ENCODE measurements around the gene WSB2.

WSB2 gene

GRCh38 chr12:118034429-118035189, 26.4 kb downstream of the WSB2 start:
- no peak overlapping the region for H3K27ac ChIP-seq (replicated peaks; ENCODE audit: low read length)
- no peak overlapping the region for H3K4me2 ChIP-seq (ENCODE audit: insufficient read depth, low read length, poor library complexity, severe bottlenecking)
- H2BK120ac ChIP-seq (ENCODE audit: low read depth, low read length), result no peak overlapping the region
- H3K36me3 ChIP-seq (replicated peaks in 1 of 2; ENCODE audit: control insufficient read depth in 2 of 2, insufficient read depth in 2 of 2, low read length in 2 of 2), result peaks cover 36 to 100% of the 10 kb centered on the region in 2 donors
- H3K9ac ChIP-seq (ENCODE audit: low read depth, low read length, poor library complexity), result no peak overlapping the region
- no peak overlapping the region for H3K14ac ChIP-seq (ENCODE audit: low read length)
- no peak overlapping the region for H3K18ac ChIP-seq (ENCODE audit: low read length)
- no peaks in the 10 kb centered on the region for H3K79me1 ChIP-seq (ENCODE audit: low read depth, low read length)
- no peaks in the 10 kb centered on the region for H3K9me3 ChIP-seq (replicated peaks in 1 of 2; ENCODE audit: control insufficient read depth in 2 of 2, insufficient read depth in 1 of 2, low read depth in 1 of 2, low read length in 2 of 2)
- H2AFZ ChIP-seq (ENCODE audit: low read length), result no peak overlapping the region
- H2BK12ac ChIP-seq (ENCODE audit: low read length), result no peak overlapping the region
- H4K8ac ChIP-seq (ENCODE audit: low read depth, low read length), result no peak overlapping the region
- no peak overlapping the region for H2BK5ac ChIP-seq (ENCODE audit: low read length)
- no CpG with 5 or more reads among the region's 5 CpGs for WGBS, 2 donors (ENCODE audit: extremely low coverage in 2 of 2, insufficient read length in 2 of 2, insufficient replicate concordance in 1 of 2)
- no peaks in the 10 kb centered on the region for H3K4me1 ChIP-seq (ENCODE audit: control insufficient read depth in 2 of 2, insufficient read depth in 1 of 2, low read depth in 1 of 2, low read length in 2 of 2)
- H3K4ac ChIP-seq (ENCODE audit: low read length), result no peak overlapping the region
- no peak overlapping the region for H2BK15ac ChIP-seq (ENCODE audit: low read length)
- H3K4me3 ChIP-seq (ENCODE audit: low read length in 2 of 2), result no peak overlapping the region
- H4K91ac ChIP-seq (ENCODE audit: low read depth, low read length, poor library complexity), result no peak overlapping the region
- H3K27me3 ChIP-seq (ENCODE audit: control insufficient read depth in 3 of 3, insufficient read depth in 3 of 3, low read depth in 1 of 3, low read length in 3 of 3), result no peaks in the 10 kb centered on the region
- no peak overlapping the region for H2AK5ac ChIP-seq (ENCODE audit: low read depth, low read length)
- DNase-seq (ENCODE audit: low spot score), result no peak
- H3K23ac ChIP-seq (ENCODE audit: low read depth, low read length, poor library complexity), result no peak overlapping the region

- H2BK12ac ChIP-seq (ENCODE audit: low read length), result no peak overlapping the region
- H3K18ac ChIP-seq (ENCODE audit: low read length), result no peak overlapping the region
- no peak for DNase-seq (ENCODE audit: low spot score)
- no peak overlapping the region for H2AFZ ChIP-seq (ENCODE audit: low read length)
- no peak overlapping the region for H3K4me3 ChIP-seq (ENCODE audit: low read length in 2 of 2)
- no peaks in the 10 kb centered on the region for H3K4me1 ChIP-seq (ENCODE audit: control insufficient read depth in 2 of 2, insufficient read depth in 1 of 2, low read depth in 1 of 2, low read length in 2 of 2)
- no peak overlapping the region for H3K4me2 ChIP-seq (ENCODE audit: insufficient read depth, low read length, poor library complexity, severe bottlenecking)
- H3K23ac ChIP-seq (ENCODE audit: low read depth, low read length, poor library complexity), result no peak overlapping the region
- no peak overlapping the region for H2BK15ac ChIP-seq (ENCODE audit: low read length)
- H3K9ac ChIP-seq (ENCODE audit: low read depth, low read length, poor library complexity), result no peak overlapping the region
- H3K27me3 ChIP-seq (ENCODE audit: control insufficient read depth in 3 of 3, insufficient read depth in 3 of 3, low read depth in 1 of 3, low read length in 3 of 3), result no peaks in the 10 kb centered on the region
- H3K27ac ChIP-seq (replicated peaks; ENCODE audit: low read length), result no peak overlapping the region
- H2AK5ac ChIP-seq (ENCODE audit: low read depth, low read length), result no peak overlapping the region
- H3K14ac ChIP-seq (ENCODE audit: low read length), result no peak overlapping the region
- H2BK5ac ChIP-seq (ENCODE audit: low read length), result no peak overlapping the region
- no peak overlapping the region for H4K91ac ChIP-seq (ENCODE audit: low read depth, low read length, poor library complexity)
- no peaks in the 10 kb centered on the region for H3K79me1 ChIP-seq (ENCODE audit: low read depth, low read length)
- WGBS, 2 donors (ENCODE audit: extremely low coverage in 2 of 2, insufficient read length in 2 of 2, insufficient replicate concordance in 1 of 2), result no CpG with 5 or more reads among the region's 5 CpGs
- peaks cover 34 to 100% of the 10 kb centered on the region in 2 donors for H3K36me3 ChIP-seq (replicated peaks in 1 of 2; ENCODE audit: control insufficient read depth in 2 of 2, insufficient read depth in 2 of 2, low read length in 2 of 2)
- H3K9me3 ChIP-seq (replicated peaks in 1 of 2; ENCODE audit: control insufficient read depth in 2 of 2, insufficient read depth in 1 of 2, low read depth in 1 of 2, low read length in 2 of 2), result no peaks in the 10 kb centered on the region
- H4K8ac ChIP-seq (ENCODE audit: low read depth, low read length), result no peak overlapping the region
- H2BK120ac ChIP-seq (ENCODE audit: low read depth, low read length), result no peak overlapping the region
- H3K4ac ChIP-seq (ENCODE audit: low read length), result no peak overlapping the region
These were observed 27.1 kb downstream of the WSB2 start for GRCh38 chr12:118033902-118034301.

GRCh38 chr12:118033323-118033722, 27.7 kb downstream of the WSB2 start:
- H2BK120ac ChIP-seq (ENCODE audit: low read depth, low read length), result no peak overlapping the region
- no peak for DNase-seq (ENCODE audit: low spot score)
- peaks cover 36 to 100% of the 10 kb centered on the region in 2 donors for H3K36me3 ChIP-seq (replicated peaks in 1 of 2; ENCODE audit: control insufficient read depth in 2 of 2, insufficient read depth in 2 of 2, low read length in 2 of 2)
- H3K9me3 ChIP-seq (replicated peaks in 1 of 2; ENCODE audit: control insufficient read depth in 2 of 2, insufficient read depth in 1 of 2, low read depth in 1 of 2, low read length in 2 of 2), result no peaks in the 10 kb centered on the region
- H4K91ac ChIP-seq (ENCODE audit: low read depth, low read length, poor library complexity), result no peak overlapping the region
- H4K8ac ChIP-seq (ENCODE audit: low read depth, low read length), result no peak overlapping the region
- no peak overlapping the region for H3K4me2 ChIP-seq (ENCODE audit: insufficient read depth, low read length, poor library complexity, severe bottlenecking)
- H2AK5ac ChIP-seq (ENCODE audit: low read depth, low read length), result no peak overlapping the region
- no peak overlapping the region for H3K4ac ChIP-seq (ENCODE audit: low read length)
- H2BK5ac ChIP-seq (ENCODE audit: low read length), result no peak overlapping the region
- H2BK12ac ChIP-seq (ENCODE audit: low read length), result no peak overlapping the region
- H3K27ac ChIP-seq (replicated peaks; ENCODE audit: low read length), result no peak overlapping the region
- H3K27me3 ChIP-seq (ENCODE audit: control insufficient read depth in 3 of 3, insufficient read depth in 3 of 3, low read depth in 1 of 3, low read length in 3 of 3), result no peaks in the 10 kb centered on the region
- H3K4me3 ChIP-seq (ENCODE audit: low read length in 2 of 2), result no peak overlapping the region
- H3K9ac ChIP-seq (ENCODE audit: low read depth, low read length, poor library complexity), result no peak overlapping the region
- WGBS, 2 donors (ENCODE audit: extremely low coverage in 2 of 2, insufficient read length in 2 of 2, insufficient replicate concordance in 1 of 2), result no CpG with 5 or more reads among the region's 5 CpGs
- H3K4me1 ChIP-seq (ENCODE audit: control insufficient read depth in 2 of 2, insufficient read depth in 1 of 2, low read depth in 1 of 2, low read length in 2 of 2), result no peaks in the 10 kb centered on the region
- H3K23ac ChIP-seq (ENCODE audit: low read depth, low read length, poor library complexity), result no peak overlapping the region
- no peak overlapping the region for H3K18ac ChIP-seq (ENCODE audit: low read length)
- no peak overlapping the region for H2AFZ ChIP-seq (ENCODE audit: low read length)
- H3K14ac ChIP-seq (ENCODE audit: low read length), result no peak overlapping the region
- no peak overlapping the region for H2BK15ac ChIP-seq (ENCODE audit: low read length)
- no peaks in the 10 kb centered on the region for H3K79me1 ChIP-seq (ENCODE audit: low read depth, low read length)

GRCh38 chr12:118032188-118032587, 28.8 kb downstream of the WSB2 start:
- Histone ChIP-seq H3K4ac (ENCODE audit: low read length) (no peak overlapping the region), H3K4me2 (ENCODE audit: insufficient read depth, low read length, poor library complexity, severe bottlenecking) (no peak overlapping the region), H3K4me3 (ENCODE audit: low read length in 2 of 2) (no peak overlapping the region), H3K27me3 (ENCODE audit: control insufficient read depth in 3 of 3, insufficient read depth in 3 of 3, low read depth in 1 of 3, low read length in 3 of 3) (no peaks in the 10 kb centered on the region), H2BK15ac (ENCODE audit: low read length) (no peak overlapping the region), H2BK12ac (ENCODE audit: low read length) (no peak overlapping the region), H2BK120ac (ENCODE audit: low read depth, low read length) (no peak overlapping the region), H3K18ac (ENCODE audit: low read length) (no peak overlapping the region), H3K27ac (replicated peaks; ENCODE audit: low read length) (no peak overlapping the region), H3K23ac (ENCODE audit: low read depth, low read length, poor library complexity) (no peak overlapping the region), H2AFZ (ENCODE audit: low read length) (no peak overlapping the region), H4K8ac (ENCODE audit: low read depth, low read length) (no peak overlapping the region), H3K79me1 (ENCODE audit: low read depth, low read length) (no peaks in the 10 kb centered on the region), H3K9ac (ENCODE audit: low read depth, low read length, poor library complexity) (no peak overlapping the region), H2BK5ac (ENCODE audit: low read length) (no peak overlapping the region), H2AK5ac (ENCODE audit: low read depth, low read length) (no peak overlapping the region), H3K4me1 (ENCODE audit: control insufficient read depth in 2 of 2, insufficient read depth in 1 of 2, low read depth in 1 of 2, low read length in 2 of 2) (no peaks in the 10 kb centered on the region), H3K14ac (ENCODE audit: low read length) (no peak overlapping the region), H3K9me3 (replicated peaks in 1 of 2; ENCODE audit: control insufficient read depth in 2 of 2, insufficient read depth in 1 of 2, low read depth in 1 of 2, low read length in 2 of 2) (no peaks in the 10 kb centered on the region), H3K36me3 (replicated peaks in 1 of 2; ENCODE audit: control insufficient read depth in 2 of 2, insufficient read depth in 2 of 2, low read length in 2 of 2) (peaks cover 41 to 98% of the 10 kb centered on the region in 2 donors), H4K91ac (ENCODE audit: low read depth, low read length, poor library complexity) (no peak overlapping the region)
- no CpG with 5 or more reads among the region's 7 CpGs for WGBS, 2 donors (ENCODE audit: extremely low coverage in 2 of 2, insufficient read length in 2 of 2, insufficient replicate concordance in 1 of 2)
- DNase-seq (ENCODE audit: low spot score), result no peak

Measured in neuronal stem cell (in vitro differentiated cells).